Endothelial cell of umbilical vein (primary cell): ENCODE results near the gene GLDN. TPM values are rescaled to one million over a fixed set of nuclear protein-coding genes. Genes with fewer than 3 reads are reported as not detected.

ENCODE experiments used
- BruUV-seq: library from RNA; stranded (reverse); fragments of 400-500 nt; replicated peaks from 2 replicates; lab custom pipeline; 2021; lab: Mats Ljungman, UMichigan
- CTCF ChIA-PET: fragments of 300-600, 350-600 bp; sonication (Branson Sonifier 250); formaldehyde crosslinking; loops from one replicate; lab custom pipeline; 2021; ENCODE audit warnings: antibody characterized with exemption, inconsistent platforms; lab: Charles Lee
- POLR2A ChIA-PET: fragments of 300-600, 350-600 bp; sonication (Branson Sonifier 250); formaldehyde crosslinking; loops from one replicate; lab custom pipeline; 2021; ENCODE audit warnings: antibody characterized with exemption, inconsistent platforms; lab: Charles Lee
- DNase-seq: peaks from one replicate; pipeline ENCODE4 v3.0.0-alpha.2; 2011; ENCODE audit warnings: low read depth, low spot score
- FAIRE-seq: peaks from 2 replicates; lab custom pipeline; 2011; peaks lifted over from hg19 to GRCh38; lab: Jason Lieb, UNC
- H2AFZ ChIP-seq: 2 replicates; pipeline ENCODE4 v1.6.0; 2012; ENCODE audit warnings: low read depth, low read length, control low read depth, inconsistent platforms
- H3K27ac ChIP-seq: 2 replicates; pipeline ENCODE4 v1.5.1; 2011; ENCODE audit warnings: low read depth, mild to moderate bottlenecking, control low read depth, low read length, moderate library complexity; ENCODE audit not compliant: insufficient read depth
- H3K27me3 ChIP-seq, 2 experiments: 2 replicates each; pipeline versions ENCODE4 v1.6.0 to v1.6.1; 2011; ENCODE audit warnings: low read length in 2 of 2, mixed read lengths in 1 of 2; ENCODE audit not compliant: control insufficient read depth in 2 of 2, insufficient read depth in 2 of 2
- H3K36me3 ChIP-seq, 2 experiments: 2 replicates in 1 of 2; 3 replicates in 1 of 2; pipeline ENCODE4 v1.5.1; 2011; ENCODE audit warnings: low read length in 2 of 2, mild to moderate bottlenecking in 1 of 2, moderate library complexity in 1 of 2; ENCODE audit not compliant: control insufficient read depth in 2 of 2, insufficient read depth in 2 of 2; ENCODE audit errors: extremely low read depth in 1 of 2
- H3K4me1 ChIP-seq: 3 replicates; pipeline ENCODE4 v1.5.1; 2011; ENCODE audit warnings: mild to moderate bottlenecking, low read length; ENCODE audit not compliant: control insufficient read depth, insufficient read depth; ENCODE audit errors: extremely low read depth
- H3K4me2 ChIP-seq: 2 replicates; pipeline ENCODE4 v1.6.1; 2011; ENCODE audit warnings: low read length, control low read depth, mixed read lengths; ENCODE audit not compliant: insufficient read depth
- H3K4me3 ChIP-seq, 3 experiments: fragments of 200-600 bp in 1 of 3; sonication (generic), shearing (Covaris generic) in 1 of 3; replicated peaks in 1 of 3; 2 replicates each; pipeline ENCODE4 v1.5.1; 2011 to 2016; ENCODE audit warnings: control low read depth in 3 of 3, low read length in 3 of 3, mild to moderate bottlenecking in 2 of 3, inconsistent platforms in 1 of 3, low read depth in 1 of 3, moderate library complexity in 1 of 3; ENCODE audit not compliant: insufficient read depth in 1 of 3
- H3K79me2 ChIP-seq: 2 replicates; pipeline ENCODE4 v1.6.0; 2012; ENCODE audit warnings: low read length, inconsistent platforms; ENCODE audit not compliant: control insufficient read depth, insufficient read depth
- H3K9ac ChIP-seq: replicated peaks from 2 replicates; pipeline ENCODE3; 2011; ENCODE audit warnings: low read length, control low read depth; ENCODE audit not compliant: insufficient read depth; ENCODE audit errors: extremely low read depth
- H3K9me1 ChIP-seq: replicated peaks from 3 replicates; pipeline ENCODE4 v1.6.0; 2011; ENCODE audit warnings: mild to moderate bottlenecking, low read length; ENCODE audit not compliant: control insufficient read depth, insufficient read depth; ENCODE audit errors: extremely low read depth
- H3K9me3 ChIP-seq: replicated peaks from 2 replicates; pipeline ENCODE4 v1.5.1; 2012; ENCODE audit warnings: low read length, inconsistent platforms; ENCODE audit not compliant: control insufficient read depth, insufficient read depth
- H4K20me1 ChIP-seq: replicated peaks from 2 replicates; pipeline ENCODE3; 2011; ENCODE audit warnings: mild to moderate bottlenecking, low read length; ENCODE audit not compliant: control insufficient read depth, insufficient read depth; ENCODE audit errors: extremely low read depth
- CTCF ChIP-seq, 2 donors: IDR thresholded peaks; 1 replicate in 1 of 2; 2 replicates in 1 of 2; pipeline ENCODE4 v1.5.1; 2011; ENCODE audit warnings: low read length in 2 of 2, mild to moderate bottlenecking in 2 of 2, moderate library complexity in 2 of 2, control low read depth in 1 of 2, inconsistent platforms in 1 of 2, low read depth in 1 of 2; ENCODE audit not compliant: insufficient read depth in 1 of 2; ENCODE audit errors: extremely low read depth in 1 of 2
- EZH2 ChIP-seq: IDR thresholded peaks from 2 replicates; pipeline ENCODE4 v1.6.1; 2012; ENCODE audit warnings: borderline replicate concordance, low read depth, mild to moderate bottlenecking, moderate library complexity, low read length, inconsistent platforms; ENCODE audit not compliant: severe bottlenecking
- FOS ChIP-seq: IDR thresholded peaks from 2 replicates; pipeline ENCODE4 v1.6.1; 2011; ENCODE audit warnings: mild to moderate bottlenecking, low read length, moderate library complexity, borderline replicate concordance; ENCODE audit not compliant: insufficient read depth
- GATA2 ChIP-seq: IDR thresholded peaks from 2 replicates; pipeline ENCODE4 v1.7.0; 2011; ENCODE audit warnings: low read depth, mild to moderate bottlenecking, moderate library complexity, mixed read lengths, low read length; ENCODE audit not compliant: insufficient read length, insufficient read depth
- dilution Hi-C: fragments of 300-500 bp; cut with MboI; formaldehyde crosslinking; loops from one replicate; pipeline ENCODE4 v1.15.0; 2019; ENCODE audit warnings: low sequenced_read_pairs; ENCODE audit not compliant: extremely low pct_ligation_motif_present
- intact Hi-C: fragments of 100-400 bp; cut with micrococcal nuclease; formaldehyde crosslinking; loops from one replicate; pipeline ENCODE4 v1.10.0; 2022
- polyA plus RNA-seq, 4 experiments: library from polyadenylated mRNA; depleted of rRNA in 3 of 4; stranded (reverse) in 3 of 4; unstranded in 1 of 4; fragments of >200 nt; gene quantifications; 2 replicates each; pipeline versions ENCODE4 v1.2.1 to v1.2.3, GENCODE V29; 2011 to 2012; ENCODE audit warnings: missing spikeins in 1 of 4
- total RNA-seq: library from RNA; stranded (reverse); gene quantifications from 2 replicates; pipeline ENCODE4 v1.2.3, GENCODE V29; 2021

The GLDN gene
- total and polyA plus RNA-seq, 2 donors (not counting 3 experiments of a cell fraction or from before 2014, with no cell fraction given) = not detected

DNA sequence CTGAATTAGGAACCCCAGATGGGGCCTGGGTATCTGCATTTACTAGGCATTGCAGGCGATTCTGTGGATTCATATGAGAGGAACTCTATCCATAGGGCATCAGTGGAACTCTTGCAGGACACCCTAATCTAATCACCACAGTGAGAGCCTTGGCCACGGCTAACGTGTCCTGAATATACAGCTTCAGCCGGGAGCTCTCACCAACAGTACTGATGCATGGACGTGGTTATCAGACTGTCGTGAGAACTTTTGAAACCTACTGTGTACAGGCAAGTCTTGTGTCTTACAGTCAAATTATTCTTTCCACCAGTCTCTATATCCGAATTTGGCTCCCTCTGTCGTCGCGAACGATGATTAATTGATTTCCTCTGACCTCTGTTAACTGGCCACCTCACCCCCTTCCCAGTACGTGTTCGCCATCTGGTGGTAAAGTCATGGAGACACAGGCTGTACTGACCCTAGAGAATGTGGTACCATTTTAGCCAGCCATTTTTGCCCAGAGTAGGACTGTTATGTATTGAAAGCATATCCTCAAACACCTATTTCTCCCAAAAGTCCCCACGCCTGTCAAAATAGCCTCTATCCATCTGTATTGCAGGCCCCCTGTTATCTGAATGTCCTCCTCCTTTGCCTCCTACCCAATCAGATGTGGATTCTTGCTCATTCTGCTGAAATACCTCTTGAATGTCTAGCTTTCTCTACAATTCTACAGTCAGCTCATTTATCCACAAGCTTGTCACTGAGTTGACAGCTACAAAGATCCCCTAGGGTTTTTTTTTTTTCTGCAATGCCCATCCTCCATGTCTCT is 39.7 kb downstream of the GLDN start:
- intact Hi-C loops (loop anchor here (1.0 to 2.0 kb wide), 4 partner anchors 46 to 218 kb away; no protein-coding TSS in a partner anchor), dilution Hi-C loops (no loop called here)
- no peak overlapping the region for H3K27ac ChIP-seq
- peaks cover 40 to 59% of the 10 kb centered on the region in 2 experiments for H3K27me3 ChIP-seq
- ChIA-PET POLR2A (no interaction called here), CTCF (interaction anchor here (0.6 to 10.1 kb wide), 38 partner anchors 8 to 316 kb away, joined by 3 to 230 read pairs (median 4); no protein-coding TSS in a partner anchor)
- BruUV-seq = no TSS peak
- H3K4me1 ChIP-seq = no peaks in the 10 kb centered on the region
- no peak overlapping the region for H3K9ac ChIP-seq
- no peaks in the 10 kb centered on the region for H3K9me1 ChIP-seq
- no peaks in the 10 kb centered on the region for H4K20me1 ChIP-seq
- H3K9me3 ChIP-seq = no peaks in the 10 kb centered on the region
- TF ChIP-seq GATA2 (no peak), CTCF (IDR thresholded peaks at IDR 0.05; ENCODE audit: extremely low read depth in 1 of 2, insufficient read depth in 1 of 2, low read depth in 1 of 2, low read length in 2 of 2) (peak; percentile 82 to 87)
- DNase-seq = peak; percentile 67
- no peak overlapping the region for H2AFZ ChIP-seq
- no peak overlapping the region for H3K4me3 ChIP-seq
- H3K4me2 ChIP-seq = no peak overlapping the region
- peak; percentile 99 for FAIRE-seq
- no peaks in the 10 kb centered on the region for H3K36me3 ChIP-seq
- H3K79me2 ChIP-seq = no peaks in the 10 kb centered on the region

DNA sequence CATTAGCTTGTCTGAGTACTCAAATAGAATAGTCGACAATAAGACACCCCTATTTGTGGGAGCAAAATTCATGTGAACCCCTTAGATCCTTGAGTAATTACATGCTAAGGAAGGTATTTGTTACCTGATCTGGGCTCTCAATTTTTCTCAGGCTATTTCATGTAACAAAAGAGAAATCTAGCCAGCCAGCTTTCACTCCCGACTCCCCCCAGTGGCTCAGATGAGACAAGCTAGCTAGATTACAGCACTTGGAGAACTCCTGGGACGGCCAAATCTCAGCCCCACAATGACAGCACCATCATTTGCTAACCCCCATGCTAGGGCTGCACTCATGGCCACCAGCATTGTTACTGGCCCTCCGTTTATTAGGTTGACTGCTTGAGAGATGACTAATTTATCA is 41.3 kb downstream of the GLDN start:
- peak; percentile 53 to 73 for TF ChIP-seq CTCF (IDR thresholded peaks at IDR 0.05; ENCODE audit: extremely low read depth in 1 of 2, insufficient read depth in 1 of 2, low read depth in 1 of 2, low read length in 2 of 2)
- no peak for TF ChIP-seq FOS
- no peak for TF ChIP-seq GATA2
- TF ChIP-seq EZH2 = no peak
- no peaks in the 10 kb centered on the region for H3K9me3 ChIP-seq
- no peaks in the 10 kb centered on the region for H3K4me1 ChIP-seq

More for the DNA sequence above, 41.3 kb downstream of the GLDN start:
- Histone ChIP-seq H3K9me1 (no peaks in the 10 kb centered on the region), H3K79me2 (no peaks in the 10 kb centered on the region), H3K27ac (no peak overlapping the region), H2AFZ (no peak overlapping the region), H3K9ac (no peak overlapping the region), H4K20me1 (no peaks in the 10 kb centered on the region), H3K4me2 (no peak overlapping the region), H3K27me3 (peaks cover 38 to 64% of the 10 kb centered on the region in 2 experiments), H3K4me3 (no peak overlapping the region), H3K36me3 (no peaks in the 10 kb centered on the region)
- intact Hi-C loops = loop anchor here (1.0 kb wide), 1 partner anchor 117 kb away; no protein-coding TSS in a partner anchor
- no TSS peak for BruUV-seq
- POLR2A ChIA-PET = no interaction called here
- dilution Hi-C loops = no loop called here
- CTCF ChIA-PET = interaction anchor here (0.8 to 10.1 kb wide), 27 partner anchors 9 to 518 kb away, joined by 3 to 230 read pairs (median 4); no protein-coding TSS in a partner anchor
- peak; percentile 77 for FAIRE-seq
- peak; percentile 45 for DNase-seq
